ENCODE data around the gene ZNF580. TPM values are rescaled to one million over a fixed set of nuclear protein-coding genes. Genes with fewer than 3 reads are reported as not detected.

The ZNF580 gene
- polyA plus RNA-seq, 3 donors: 33.3 to 39.6 (median 38.2) TPM

DNA sequence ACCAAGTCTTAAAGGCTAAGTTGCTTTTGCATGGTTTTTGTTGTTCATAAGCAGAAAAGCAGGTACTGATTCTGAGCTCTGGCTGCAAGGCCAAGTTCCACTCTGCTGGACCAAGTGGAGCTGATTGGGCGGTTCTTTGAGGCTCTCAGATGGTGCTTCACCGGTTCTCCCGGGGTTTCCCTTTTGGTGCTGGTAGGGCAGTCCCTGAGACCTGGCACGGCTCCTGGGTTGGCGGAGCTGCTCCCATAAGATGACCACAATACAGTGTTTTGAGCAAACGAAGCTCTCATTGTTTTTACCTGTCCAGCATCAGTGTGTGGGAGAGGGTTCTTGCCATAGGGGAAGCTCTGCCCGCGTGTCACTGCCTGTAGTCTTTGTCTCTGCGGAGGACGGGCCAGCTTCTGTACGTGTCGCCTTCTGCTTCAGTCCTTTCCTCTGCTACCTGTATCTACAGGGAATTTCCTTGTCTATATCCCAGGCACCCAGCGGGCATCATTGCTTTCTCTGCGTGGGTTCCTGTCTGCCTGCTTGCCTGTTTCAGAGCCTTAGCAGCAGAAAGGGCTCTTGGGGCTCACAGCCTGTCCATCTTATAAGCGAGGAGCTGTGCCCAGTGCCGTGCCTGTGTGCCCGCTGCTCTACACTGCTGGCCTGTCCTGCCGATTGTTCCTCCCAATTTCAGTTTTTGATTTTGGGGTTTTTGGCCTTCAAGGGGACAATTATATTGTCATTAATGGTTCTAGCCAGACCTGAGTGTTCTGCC lies 16.4 kb downstream of the ZNF580 start:
- no peak for DNase-seq (ENCODE audit: low read depth in 3 of 3, low spot score in 2 of 3)

DNA sequence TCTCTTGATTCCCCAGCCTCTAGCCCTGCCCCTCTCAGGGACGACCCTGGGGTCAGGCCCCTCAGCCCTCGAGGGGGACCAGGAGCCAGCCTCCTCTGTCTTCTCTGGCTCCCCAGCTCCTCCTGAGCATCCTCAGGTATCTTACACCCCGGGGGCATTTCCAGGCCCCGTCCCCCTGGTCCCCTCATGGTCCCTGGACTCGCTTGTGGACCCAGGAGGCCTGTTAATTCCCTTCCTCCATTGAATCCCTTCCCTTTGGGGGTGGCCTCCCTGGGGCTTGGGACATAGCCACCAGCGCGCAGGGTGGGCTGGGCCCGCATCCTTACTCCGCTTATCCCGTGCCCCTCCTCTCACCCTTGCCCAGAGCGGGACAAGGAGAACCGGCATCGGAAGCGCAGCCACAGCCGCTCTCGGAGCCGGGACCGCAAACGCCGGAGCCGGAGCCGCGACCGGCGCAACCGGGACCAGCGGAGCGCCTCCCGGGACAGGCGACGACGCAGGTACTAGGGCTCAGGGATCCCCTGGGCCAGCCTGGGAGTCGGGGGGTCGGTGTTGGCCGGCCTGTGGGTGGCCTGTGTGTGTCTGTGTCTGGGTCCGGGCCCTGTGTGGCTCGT lies 18.2 kb downstream of the ZNF580 start:
- DNase-seq (ENCODE audit: low read depth in 3 of 3, low spot score in 2 of 3): no peak

- no peak for DNase-seq (ENCODE audit: low read depth in 3 of 3, low spot score in 2 of 3)
Measured at GRCh38 chr19:55659822-55660221, 19.0 kb downstream of the ZNF580 start.

DNA sequence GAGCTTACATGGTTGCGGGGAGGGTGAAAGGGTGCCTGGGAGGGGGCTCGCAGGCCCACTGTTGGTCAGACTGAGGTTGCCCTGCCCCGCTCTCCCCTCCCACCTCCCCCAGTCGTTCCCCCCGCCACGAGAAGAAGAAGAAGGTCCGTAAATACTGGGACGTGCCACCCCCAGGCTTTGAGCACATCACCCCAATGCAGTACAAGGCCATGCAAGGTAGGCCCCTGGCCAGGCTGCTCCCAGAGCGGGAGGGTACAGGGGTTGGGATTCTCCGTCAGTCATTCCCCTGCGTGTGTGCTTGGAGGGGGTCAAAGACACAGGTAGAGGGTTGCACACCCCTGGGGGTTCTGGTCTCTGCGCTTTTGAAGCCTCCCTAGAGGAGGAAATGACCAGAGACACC lies 19.6 kb downstream of the ZNF580 start:
- DNase-seq (ENCODE audit: low read depth in 3 of 3, low spot score in 2 of 3): no peak

GRCh38 chr19:55660991-55661390 lies 20.2 kb downstream of the ZNF580 start:
- DNase-seq (ENCODE audit: low read depth in 3 of 3, low spot score in 2 of 3): no peak

GRCh38 chr19:55661826-55662225 lies 21.0 kb downstream of the ZNF580 start:
- no peak for DNase-seq (ENCODE audit: low read depth in 3 of 3, low spot score in 2 of 3)

DNA sequence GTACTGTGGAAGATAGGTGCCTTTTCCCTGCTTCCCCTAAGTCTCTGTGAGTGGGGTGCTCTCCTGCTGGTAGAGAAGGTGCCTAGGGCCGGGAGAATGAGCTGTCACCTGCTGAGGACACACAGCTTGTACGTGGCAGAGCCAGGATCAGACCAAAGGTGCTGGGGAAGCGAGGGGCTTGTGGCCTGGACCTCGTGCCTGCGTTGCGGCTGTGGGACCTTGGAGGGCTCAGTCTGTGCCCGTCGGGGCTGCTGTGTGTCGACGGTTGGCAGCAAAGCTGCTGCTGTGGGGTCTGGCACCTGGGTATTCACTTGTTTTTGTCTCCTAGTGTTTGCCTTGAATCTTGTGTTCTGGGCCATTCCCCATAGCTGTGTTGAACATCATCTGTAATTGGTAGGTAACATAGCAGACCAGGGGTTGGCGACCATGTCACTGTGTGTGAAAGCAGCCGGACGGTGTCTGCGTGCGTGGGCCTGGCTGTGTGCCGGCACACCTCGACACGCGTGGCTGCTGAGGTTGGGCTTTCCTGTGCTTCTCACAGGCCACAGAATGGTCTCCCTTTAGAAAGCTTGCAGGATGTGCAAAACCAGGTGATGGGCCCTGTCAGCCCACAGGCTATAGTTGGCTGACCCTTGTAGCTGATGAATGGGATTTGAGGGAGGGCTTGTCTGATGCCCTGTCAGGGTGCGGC lies 23.2 kb downstream of the ZNF580 start:
- DNase-seq (ENCODE audit: low read depth in 3 of 3, low spot score in 2 of 3): no peak

- no peak for DNase-seq (ENCODE audit: low read depth in 3 of 3, low spot score in 2 of 3)
Measured at GRCh38 chr19:55666343-55667005, 25.7 kb downstream of the ZNF580 start.

GRCh38 chr19:55667006-55667381 lies 26.2 kb downstream of the ZNF580 start:
- no peak for DNase-seq (ENCODE audit: low read depth in 3 of 3, low spot score in 2 of 3)

DNA sequence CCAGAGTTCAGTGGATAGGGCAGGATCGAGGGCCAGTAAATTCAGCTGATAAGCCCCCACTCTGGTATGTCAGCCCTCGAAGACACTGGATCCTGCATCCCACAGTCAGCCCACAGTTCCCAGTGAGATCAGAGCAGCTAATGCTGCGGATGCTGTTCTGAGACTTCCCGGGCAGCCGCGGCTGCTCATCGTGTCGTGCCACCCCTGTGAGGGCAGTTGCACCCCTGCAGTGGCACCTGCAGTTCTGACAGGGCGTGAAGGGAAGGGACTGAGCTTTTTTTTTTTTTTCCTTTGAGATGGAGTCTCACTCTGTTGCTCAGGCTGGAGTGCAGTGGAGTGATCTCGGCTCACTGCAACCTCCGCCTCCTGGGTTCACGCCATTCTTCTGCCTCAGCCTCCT lies 26.7 kb downstream of the ZNF580 start:
- no peak for DNase-seq (ENCODE audit: low read depth in 3 of 3, low spot score in 2 of 3)

DNA sequence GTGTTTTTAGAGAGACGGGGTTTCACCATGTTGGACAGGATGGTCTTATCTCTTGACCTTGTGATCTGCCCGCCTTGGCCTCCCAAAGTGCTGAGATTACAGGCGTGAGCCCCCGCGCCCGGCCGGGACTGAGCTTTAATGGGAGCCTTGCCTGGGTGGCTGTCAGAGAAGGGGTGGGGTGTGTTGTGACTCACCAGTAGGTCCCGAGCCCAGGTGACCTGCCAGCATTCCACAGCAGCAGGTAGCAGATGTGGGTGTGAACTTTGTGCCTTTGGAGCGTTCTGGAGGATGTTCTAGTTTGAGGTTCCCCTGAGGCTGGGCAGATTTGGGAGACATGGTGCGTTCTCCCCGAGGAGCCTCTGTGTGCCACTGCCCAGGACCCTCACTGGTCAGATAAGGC lies 27.2 kb downstream of the ZNF580 start:
- no peak for DNase-seq (ENCODE audit: low read depth in 3 of 3, low spot score in 2 of 3)

- DNase-seq (ENCODE audit: low read depth in 3 of 3, low spot score in 2 of 3): no peak
Measured at GRCh38 chr19:55668603-55669348, 28.0 kb downstream of the ZNF580 start.

- no peak for DNase-seq (ENCODE audit: low read depth in 3 of 3, low spot score in 2 of 3)
Measured at GRCh38 chr19:55669418-55670279, 28.8 kb downstream of the ZNF580 start.

DNA sequence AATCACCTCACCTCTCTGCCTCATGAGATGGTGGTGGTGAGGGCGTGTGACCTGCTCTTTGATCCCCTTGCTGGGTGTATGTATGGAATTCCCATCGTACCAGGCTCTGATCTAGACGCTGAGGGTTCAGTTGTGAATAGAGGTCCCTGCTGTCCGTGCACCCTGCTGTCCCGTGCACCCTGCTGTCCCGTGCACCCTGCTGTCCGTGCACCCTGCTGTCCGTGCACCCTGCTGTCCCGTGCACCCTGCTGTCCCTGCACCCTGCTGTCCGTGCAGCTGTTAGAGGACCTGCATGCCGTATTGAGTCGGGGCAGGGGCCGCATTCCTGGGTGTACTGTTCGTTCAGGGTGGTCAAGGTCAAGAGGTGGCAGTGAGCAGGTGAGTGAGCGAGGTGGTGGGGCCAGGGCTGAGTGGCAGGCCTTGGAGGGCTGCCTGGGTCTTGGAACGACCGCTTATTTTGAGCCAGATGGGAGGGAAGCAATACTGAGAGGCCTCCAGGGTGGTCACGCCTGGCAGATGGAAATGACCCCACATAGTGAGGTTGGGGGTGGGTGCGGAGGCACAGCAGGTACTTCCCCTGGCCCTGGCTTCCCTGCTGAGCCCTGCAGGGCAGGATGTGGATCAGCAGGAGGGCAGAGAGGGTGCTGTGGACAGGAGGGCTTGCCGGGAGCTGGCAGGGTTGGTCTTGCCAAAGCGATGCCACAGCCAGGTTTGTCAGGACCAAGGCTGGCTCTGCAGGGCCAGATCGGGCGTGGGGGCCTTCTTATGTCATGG lies 29.7 kb downstream of the ZNF580 start:
- no peak for DNase-seq (ENCODE audit: low read depth in 3 of 3, low spot score in 2 of 3)

- no peak for DNase-seq (ENCODE audit: low read depth in 3 of 3, low spot score in 2 of 3)
Measured at GRCh38 chr19:55671054-55671378, 30.2 kb downstream of the ZNF580 start.

DNA sequence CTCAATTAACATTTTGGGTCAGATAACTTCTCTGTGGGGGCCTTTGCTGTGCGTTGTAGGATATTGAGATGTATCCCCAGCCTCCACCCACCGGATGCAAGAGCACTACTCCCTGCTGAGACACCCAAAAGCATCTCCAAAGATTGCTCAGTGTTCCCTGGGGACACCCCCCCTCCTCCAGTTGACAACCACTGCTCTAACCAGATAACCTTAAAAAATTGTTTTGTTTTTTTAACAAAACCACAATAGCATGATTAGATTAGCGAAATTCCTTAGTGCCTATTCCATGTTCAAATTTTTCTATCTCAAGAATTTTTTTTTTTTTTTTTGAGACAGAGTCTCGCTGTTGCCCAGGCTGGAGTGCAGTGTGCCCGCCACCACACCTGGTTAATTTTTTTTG lies 31.6 kb downstream of the ZNF580 start:
- DNase-seq (ENCODE audit: low read depth in 3 of 3, low spot score in 2 of 3): no peak

DNA sequence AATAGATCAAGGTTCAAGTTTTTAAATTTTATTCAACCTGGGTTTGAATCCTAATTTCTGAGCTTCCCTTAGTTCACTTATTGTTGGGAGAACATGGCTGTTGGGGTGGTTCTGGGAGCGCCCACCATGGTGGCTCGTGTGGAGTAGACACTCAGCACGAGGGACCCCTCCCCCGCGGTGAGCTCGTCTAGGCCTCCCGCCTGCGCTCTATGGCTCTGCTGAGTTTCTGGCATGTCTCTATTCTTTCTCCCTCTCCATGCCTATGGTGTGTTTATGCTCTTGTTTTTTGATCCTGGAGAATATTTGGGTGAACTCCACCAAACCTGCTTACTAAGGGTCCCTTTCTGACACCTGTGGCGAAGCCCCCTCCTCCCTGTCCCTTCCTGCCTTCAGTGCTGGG lies 32.7 kb downstream of the ZNF580 start:
- DNase-seq (ENCODE audit: low read depth in 3 of 3, low spot score in 2 of 3): no peak

DNA sequence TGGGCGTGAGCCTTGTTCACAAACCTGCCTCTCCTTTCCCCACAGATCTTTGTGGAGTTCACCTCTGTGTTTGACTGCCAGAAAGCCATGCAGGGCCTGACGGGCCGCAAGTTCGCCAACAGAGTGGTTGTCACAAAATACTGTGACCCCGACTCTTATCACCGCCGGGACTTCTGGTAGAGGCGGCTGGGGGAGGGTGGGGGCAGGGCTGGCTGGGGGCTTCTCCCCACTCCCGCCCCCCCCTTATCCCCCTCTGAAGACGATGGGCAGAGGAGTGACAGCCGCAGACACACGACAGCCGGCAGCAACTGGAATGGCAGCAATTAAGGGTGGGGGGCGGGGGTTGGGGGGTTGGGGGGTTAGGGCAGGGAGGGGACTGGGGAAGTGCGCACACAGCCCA lies 33.1 kb downstream of the ZNF580 start:
- DNase-seq (ENCODE audit: low read depth in 3 of 3, low spot score in 2 of 3): no peak

- DNase-seq (ENCODE audit: low read depth in 3 of 3, low spot score in 2 of 3): no peak
Measured at GRCh38 chr19:55674459-55674840, 33.6 kb downstream of the ZNF580 start.
